Measurements from ENCODE around the gene RNF187. TPM values are rescaled to one million over a fixed set of nuclear protein-coding genes. Genes with fewer than 3 reads are reported as not detected.

RNF187 gene
- total and polyA plus RNA-seq, 2 of the 13 experiments (the other 11 are each of a cell fraction or from before 2014, with no cell fraction given): 41.3 to 59.4 TPM

- TF ChIP-seq FOXP4 (CRISPR knock-in tag; IDR thresholded peaks at IDR 0.05) (no peak), SAFB2 (CRISPR knock-in tag; IDR thresholded peaks at IDR 0.05; ENCODE audit: borderline replicate concordance, low read depth) (no peak), TARDBP (CRISPR knock-in tag; IDR thresholded peaks at IDR 0.05) (no peak), PAX8 (CRISPR knock-in tag; IDR thresholded peaks at IDR 0.05; ENCODE audit: borderline replicate concordance) (no peak), RBM39 (IDR thresholded peaks at IDR 0.05; ENCODE audit: low read depth, low read length, poor library complexity, severe bottlenecking) (no peak)
Measured at GRCh38 chr1:228463009-228463558, 24.1 kb upstream of the RNF187 start (continued).

GRCh38 chr1:228463559-228464455 lies 23.4 kb upstream of the RNF187 start:
- intact Hi-C loops (cut with micrococcal nuclease; ENCODE audit: unreplicated experiment) (no loop called here), in situ Hi-C loops (cut with HindIII; ENCODE audit: extremely low pct_ligation_motif_present, low pct_unique_long_range_greater_than_20kb) (no loop called here)
- ChIA-PET POLR2A (no interaction called here), CTCF (ENCODE audit: low intra/inter-chr PET ratio, low total read pairs) (no interaction called here)
- no TSS peak for BruUV-seq (replicated peaks)
- no peak for DNase-seq (ENCODE audit: low spot score)
- Histone ChIP-seq H3K27me3 (ENCODE audit: control insufficient read depth in 1 of 2, insufficient read depth in 2 of 2, low read length in 2 of 2) (peaks cover 3 to 45% of the 10 kb centered on the region in 2 experiments; a peak in 4 of 5 replicates), H3K27ac (ENCODE audit: extremely low read length, insufficient read depth, low read length) (no peak overlapping the region), H3K9me3 (ENCODE audit: low read length) (no peaks in the 10 kb centered on the region), H4K20me1 (ENCODE audit: insufficient read depth, low read length) (no peaks in the 10 kb centered on the region), H3K36me3 (replicated peaks in 1 of 2; ENCODE audit: control insufficient read depth in 1 of 2, insufficient read depth in 2 of 2, low read length in 2 of 2) (no peaks in the 10 kb centered on the region), H2AFZ (ENCODE audit: low read length) (no peak overlapping the region), H3K4me1 (ENCODE audit: insufficient read depth, low read length) (peaks cover 5% of the 10 kb centered on the region; the same call in 1 of the 2 replicates), H3K4me2 (ENCODE audit: low read depth, low read length) (peak overlapping the region; percentile 24), H3K4me3 (replicated peaks in 1 of 3; ENCODE audit: insufficient read depth in 1 of 3, low read depth in 2 of 3, low read length in 3 of 3) (peak overlapping the region in 1 of 3 experiments; percentile 19; a peak in 1 of 6 replicates), H3K79me2 (ENCODE audit: insufficient read depth, low read length) (no peaks in the 10 kb centered on the region), H3K9ac (ENCODE audit: insufficient read depth, low read depth, low read length) (no peak overlapping the region)
- FAIRE-seq: no peak
- peak; percentile 67; the same call in 2 of the 3 replicates for ATAC-seq
- 31% methylated on average over 30 of the region's 56 CpGs for WGBS (ENCODE audit: low lambda C conversion rate)
- TF ChIP-seq UBTF (CRISPR knock-in tag; IDR thresholded peaks at IDR 0.05): no peak
- no peak for TF ChIP-seq KLF11 (CRISPR knock-in tag; IDR thresholded peaks at IDR 0.05)
- TF ChIP-seq ZBTB1 (CRISPR knock-in tag; IDR thresholded peaks at IDR 0.05; ENCODE audit: borderline replicate concordance): no peak
- no peak for TF ChIP-seq ZNF138 (CRISPR knock-in tag; IDR thresholded peaks at IDR 0.05; ENCODE audit: low read depth)
- TF ChIP-seq ZFY (CRISPR knock-in tag; IDR thresholded peaks at IDR 0.05): no peak
- TF ChIP-seq ZNF567 (CRISPR knock-in tag; IDR thresholded peaks at IDR 0.05; ENCODE audit: borderline replicate concordance): no peak
- no peak for TF ChIP-seq ZSCAN30 (CRISPR knock-in tag; IDR thresholded peaks at IDR 0.05)
- TF ChIP-seq TCF7L2 (IDR thresholded peaks at IDR 0.05; ENCODE audit: low read depth, low read length): no peak
- no peak for TF ChIP-seq MTERF4 (CRISPR knock-in tag; IDR thresholded peaks at IDR 0.05)
